ENCODE measurements around the gene MYBBP1A. TPM values are rescaled to one million over a fixed set of nuclear protein-coding genes. Genes with fewer than 3 reads are reported as not detected.
A peak's percentile ranks its signal among the peaks of the same experiment; 100 is the strongest.

MYBBP1A gene
- total and polyA plus RNA-seq, 2 of the 8 experiments (the other 6 are each of a cell fraction or from before 2014, with no cell fraction given) = 46.8 to 151 TPM

- H3K27ac ChIP-seq (ENCODE audit: low read depth, low read length) = no peak overlapping the region
Observed at GRCh38 chr17:4527134-4527533, 28.1 kb downstream of the MYBBP1A start.

More at GRCh38 chr17:4527134-4527533, 28.1 kb downstream of the MYBBP1A start:
- Histone ChIP-seq H4K8ac (ENCODE audit: extremely low read depth, insufficient read depth, low read length) (no peak overlapping the region), H3K9me3 (ENCODE audit: insufficient read depth in 2 of 2, low read depth in 1 of 2, low read length in 1 of 2) (no peaks in the 10 kb centered on the region), H2AFZ (ENCODE audit: low read length) (no peak overlapping the region), H3K14ac (ENCODE audit: insufficient read length) (no peak overlapping the region), H2AK5ac (ENCODE audit: low read depth, low read length) (no peak overlapping the region), H3K79me1 (ENCODE audit: low read depth, low read length) (no peaks in the 10 kb centered on the region), H3K23me2 (ENCODE audit: low read depth, low read length) (no peaks in the 10 kb centered on the region; the same call in 1 of the 2 replicates), H3K27me3 (replicated peaks in 1 of 4; ENCODE audit: control insufficient read depth in 3 of 4, extremely low read depth in 1 of 4, insufficient read depth in 3 of 4, low read length in 3 of 4) (peaks cover 0 to 33% (median 25%) of the 10 kb centered on the region in 4 experiments; a peak in 6 of 7 replicates), H2BK20ac (ENCODE audit: low read length) (no peak overlapping the region), H3K56ac (replicated peaks; ENCODE audit: insufficient read length, low read depth, low read length) (no peak overlapping the region), H3K9ac (replicated peaks in 1 of 4; ENCODE audit: extremely low read depth in 1 of 4, low read depth in 3 of 4, low read length in 3 of 4) (no peak overlapping the region), H3K23ac (ENCODE audit: insufficient read length) (no peak overlapping the region), H4K5ac (ENCODE audit: insufficient read length, low read depth, low read length) (no peak overlapping the region), H3K18ac (ENCODE audit: extremely low read depth, low read length) (no peak overlapping the region), H3K4me3 (ENCODE audit: extremely low read depth in 1 of 4, insufficient read depth in 2 of 4, low read depth in 3 of 4, low read length in 4 of 4) (no peak overlapping the region), H2BK120ac (replicated peaks; ENCODE audit: low read depth, low read length) (no peak overlapping the region), H3K4ac (replicated peaks; ENCODE audit: insufficient read length, low read depth, low read length) (peak overlapping the region; percentile 53), H4K91ac (replicated peaks; ENCODE audit: insufficient read length, low read length) (no peak overlapping the region), H4K20me1 (replicated peaks in 1 of 2; ENCODE audit: control insufficient read depth in 1 of 2, insufficient read depth in 2 of 2, low read length in 2 of 2) (peaks cover 0 to 4% of the 10 kb centered on the region in 2 experiments), H2BK15ac (ENCODE audit: low read length) (no peak overlapping the region), H3K79me2 (ENCODE audit: control insufficient read depth in 1 of 2, insufficient read depth in 2 of 2, low read length in 2 of 2) (no peaks in the 10 kb centered on the region), H3K4me2 (ENCODE audit: insufficient read depth in 1 of 2, low read depth in 2 of 2, low read length in 2 of 2) (no peak overlapping the region), H3K4me1 (replicated peaks in 1 of 4; ENCODE audit: control insufficient read depth in 3 of 4, insufficient read depth in 4 of 4, low read length in 3 of 4) (no peaks in the 10 kb centered on the region), H2BK12ac (ENCODE audit: low read depth, low read length) (no peak overlapping the region), H2BK5ac (ENCODE audit: low read depth, low read length) (no peak overlapping the region), H3K36me3 (ENCODE audit: control insufficient read depth in 2 of 4, insufficient read depth in 4 of 4, low read length in 3 of 4) (no peaks in the 10 kb centered on the region)
- no peak for DNase-seq (ENCODE audit: low read depth in 1 of 2, low spot score in 2 of 2)
- ChIA-PET CTCF (ENCODE audit: partially characterized antibody) (interaction anchor here (0.6 to 1.0 kb wide), 4 partner anchors 8 to 73 kb away, joined by 3 read pairs; no protein-coding TSS in a partner anchor), POLR2A (ENCODE audit: partially characterized antibody) (interaction anchor here (0.8 to 37.1 kb wide), 3 partner anchors 20 to 99 kb away, joined by 3 to 546 read pairs (median 3); partner anchors contain the start of genes GGT6 and MYBBP1A)
- 83% methylated on average over 1 of the region's 1 CpG; no CpG with 5 or more reads in 1 of the 2 experiments for WGBS, 2 experiments (ENCODE audit: extremely low coverage in 1 of 2, insufficient coverage in 1 of 2, insufficient read length in 1 of 2, insufficient replicate concordance in 2 of 2, low coverage in 1 of 2, low lambda C conversion rate in 2 of 2, missing lambda C conversion rate in 1 of 2)
- no peak for TF ChIP-seq RAD21 (IDR thresholded peaks at IDR 0.05 in 1 of 2, conservative IDR thresholded peaks at IDR 0.05 in 1 of 2; ENCODE audit: low read depth in 2 of 2, low read length in 2 of 2)
- no peak for TF ChIP-seq RFX5 (IDR thresholded peaks at IDR 0.05; ENCODE audit: borderline replicate concordance, low read depth, low read length)
- no peak for TF ChIP-seq MAX (IDR thresholded peaks at IDR 0.05)
- TF ChIP-seq HDAC6 (IDR thresholded peaks at IDR 0.05; ENCODE audit: low read depth, low read length) = no peak
- TF ChIP-seq CBX5 (IDR thresholded peaks at IDR 0.05; ENCODE audit: low read depth, low read length) = no peak
- TF ChIP-seq SIN3A (conservative IDR thresholded peaks at IDR 0.05 in 1 of 2, IDR thresholded peaks at IDR 0.05 in 1 of 2; ENCODE audit: low read depth in 1 of 2, low read length in 2 of 2) = no peak
- no peak for TF ChIP-seq SIRT6 (IDR thresholded peaks at IDR 0.05; ENCODE audit: low read length)
- no peak for FAIRE-seq
